Pons (tissue), 1 donor: ENCODE results near the gene KLHL12.

Source experiments
- DNase-seq: peaks from one replicate; pipeline ENCODE4 v3.0.0-alpha.2; 2016; ENCODE audit warnings: low spot score

KLHL12 gene

DNA sequence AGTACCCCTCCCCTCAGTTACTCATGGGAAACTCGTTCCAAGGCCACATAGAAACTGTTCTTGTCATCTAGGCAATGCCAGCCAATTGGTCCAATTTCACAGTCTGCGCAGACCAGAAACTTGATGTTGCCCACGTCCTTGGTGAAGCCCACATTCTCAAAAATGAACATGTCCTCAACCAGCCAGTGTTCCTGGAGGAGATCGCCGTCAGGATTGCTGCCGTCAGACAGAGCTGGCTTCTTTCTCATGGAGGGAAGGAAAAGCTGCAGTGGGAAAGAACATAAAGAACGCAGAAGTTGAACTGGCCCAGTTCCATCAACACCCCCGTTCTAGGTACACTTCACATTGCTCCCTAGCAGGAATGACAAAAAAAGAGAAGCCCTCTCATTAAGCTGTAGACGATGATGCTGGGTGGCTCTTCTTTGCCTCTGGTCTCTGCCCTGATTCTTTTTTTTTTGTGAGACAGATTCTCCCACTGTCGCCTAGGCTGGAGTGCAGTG is 46.0 kb downstream of the KLHL12 start:
- no peak for DNase-seq

DNA sequence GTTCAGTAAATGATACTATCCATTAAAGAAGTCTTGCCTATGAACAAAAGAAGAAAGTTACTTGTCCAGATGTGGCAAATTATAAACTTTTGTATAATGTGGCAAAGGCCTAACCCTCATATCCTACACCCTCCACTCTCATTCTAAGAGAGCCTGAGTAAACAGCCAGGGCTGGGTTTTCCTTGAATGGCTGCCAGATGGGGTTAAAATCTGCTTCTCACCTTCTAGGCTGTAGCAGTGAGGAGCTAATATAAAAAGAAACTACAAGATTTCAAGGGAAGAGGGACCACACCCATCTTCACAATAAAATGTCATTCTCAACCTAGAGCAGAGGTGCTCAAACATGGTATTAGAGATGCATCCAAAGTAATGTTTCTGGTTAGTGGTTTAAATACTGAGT is 47.0 kb downstream of the KLHL12 start:
- no peak for DNase-seq

DNA sequence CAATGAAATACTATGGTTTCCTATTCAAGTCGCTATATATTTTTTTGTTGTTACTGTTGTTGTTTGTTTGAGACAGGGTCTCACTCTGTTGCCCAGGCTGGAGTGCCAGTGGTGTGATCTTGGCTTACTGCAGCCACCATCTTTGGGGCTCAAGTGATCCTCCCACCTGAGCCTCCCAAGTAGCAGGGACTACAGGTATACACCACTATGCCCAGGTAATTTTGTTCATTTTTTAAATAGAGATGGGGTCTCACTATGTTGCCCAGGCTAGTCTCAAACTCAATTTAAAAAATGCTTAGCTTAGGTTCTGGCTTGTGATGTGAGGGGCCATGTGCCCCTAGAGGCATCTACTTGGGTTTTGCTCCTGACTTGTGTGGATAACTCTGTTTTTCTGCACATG is 47.9 kb downstream of the KLHL12 start:
- no peak for DNase-seq

DNA sequence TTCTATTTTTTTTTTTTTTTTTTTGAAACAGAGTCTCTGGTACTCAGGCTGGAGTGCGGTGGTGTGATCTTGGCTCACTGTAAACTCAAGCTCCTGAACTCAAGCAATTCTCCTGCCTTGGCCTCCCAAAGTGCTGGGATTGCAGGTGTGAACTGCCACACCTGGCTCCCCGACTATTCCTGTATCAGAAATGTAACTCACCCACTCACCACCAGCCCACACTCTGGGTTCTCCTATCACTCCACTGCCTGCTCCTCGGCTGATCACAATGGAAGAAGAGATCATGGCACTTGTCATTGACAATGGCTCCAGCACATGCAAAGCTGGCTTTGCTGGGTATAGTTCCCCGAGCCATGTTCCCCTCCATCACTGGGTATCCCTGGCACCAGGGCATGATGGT is 54.0 kb downstream of the KLHL12 start:
- no peak for DNase-seq

DNA sequence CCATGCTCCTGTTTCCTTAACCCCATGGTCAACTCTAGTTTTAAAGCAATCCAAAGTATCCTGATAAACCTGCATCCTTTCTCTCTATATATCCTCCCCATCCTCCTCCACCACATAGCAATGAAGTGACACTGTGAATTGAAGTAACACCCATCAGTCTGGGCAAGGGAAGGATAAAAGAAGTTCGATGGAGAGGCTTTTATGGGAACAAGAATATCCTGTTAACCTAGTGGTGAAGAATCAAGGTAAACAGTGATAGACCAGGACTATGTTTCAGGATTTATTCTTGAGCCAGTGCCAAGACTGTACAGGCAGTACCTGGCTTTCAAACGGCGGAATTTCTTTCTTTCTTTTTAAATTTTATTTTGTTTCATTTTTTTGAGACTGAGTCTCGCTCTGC is 55.7 kb downstream of the KLHL12 start:
- DNase-seq = no peak

DNA sequence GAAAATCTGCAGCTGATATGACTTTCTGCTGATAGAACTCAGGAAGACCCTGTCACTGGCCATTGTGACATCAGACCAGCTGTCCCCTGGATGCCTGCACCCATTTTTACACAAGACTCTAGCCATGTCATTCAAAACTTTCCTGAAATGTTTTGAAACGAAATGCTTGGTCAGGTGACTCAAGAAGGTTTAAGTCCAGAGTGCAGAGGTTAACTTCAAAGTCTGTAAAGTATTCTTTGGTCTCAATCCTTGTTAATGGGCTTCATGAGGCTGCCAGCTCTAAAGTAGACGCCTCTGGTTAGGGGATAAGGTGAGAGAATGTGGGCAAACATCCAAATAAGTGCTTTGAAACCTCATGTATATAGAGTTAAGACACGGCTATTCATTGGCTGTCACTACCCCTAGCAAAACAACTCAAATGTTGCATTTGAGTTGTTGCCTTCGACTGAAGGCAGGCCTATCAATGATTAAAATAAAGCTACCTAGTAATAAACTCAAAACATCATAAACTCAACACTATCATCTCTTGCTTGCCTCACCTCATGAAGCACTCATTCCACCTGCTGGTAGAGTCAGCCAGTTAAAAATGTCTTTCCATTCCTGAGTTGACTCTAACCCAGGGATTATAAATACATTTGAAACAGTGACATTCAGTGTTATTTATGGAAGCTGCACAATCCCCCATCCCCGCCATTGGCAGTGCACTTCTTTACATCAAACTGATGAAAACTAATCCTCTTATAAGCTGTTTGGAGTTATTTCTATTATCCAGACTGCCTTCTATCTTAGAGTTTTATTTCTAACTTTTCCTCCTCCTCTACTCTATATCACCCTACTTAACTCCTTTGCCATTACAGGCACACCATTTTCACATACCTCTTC is 64.1 kb downstream of the KLHL12 start:
- no peak for DNase-seq

DNA sequence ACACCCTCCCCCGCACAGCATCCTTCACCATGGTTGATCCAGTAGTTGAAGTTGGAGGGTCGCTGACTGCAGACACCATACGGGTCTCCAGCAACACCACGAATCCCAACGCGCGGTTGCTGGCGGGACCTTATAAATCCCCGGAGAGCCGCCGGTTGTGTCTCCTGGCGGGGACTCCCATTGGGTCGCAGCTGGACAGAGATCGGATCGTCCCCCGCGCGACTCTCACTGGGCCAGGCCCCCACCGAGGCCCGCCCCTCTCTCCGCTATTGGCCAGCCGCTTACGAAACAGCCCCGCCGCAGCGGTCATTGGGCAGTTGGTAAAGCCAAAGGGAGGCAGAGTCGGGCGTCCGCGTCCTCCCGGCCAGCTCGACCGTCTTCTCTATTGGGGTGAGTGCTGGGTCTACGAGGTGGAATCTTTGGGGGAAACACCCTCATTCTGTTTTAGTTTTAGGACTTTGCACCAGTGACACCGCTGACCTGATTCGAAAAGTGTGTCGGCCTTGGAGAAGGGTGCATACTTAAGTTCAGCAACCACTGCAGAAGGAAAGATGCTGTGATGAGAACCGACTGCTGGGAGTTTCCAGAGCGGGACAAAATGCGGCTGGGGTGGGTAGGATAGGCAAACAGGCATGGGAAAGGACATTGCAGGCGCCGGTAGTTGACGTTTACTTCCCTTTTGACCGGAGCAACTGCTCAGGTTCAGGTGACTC is 65.5 kb downstream of the KLHL12 start:
- peak; percentile 93 for DNase-seq

DNA sequence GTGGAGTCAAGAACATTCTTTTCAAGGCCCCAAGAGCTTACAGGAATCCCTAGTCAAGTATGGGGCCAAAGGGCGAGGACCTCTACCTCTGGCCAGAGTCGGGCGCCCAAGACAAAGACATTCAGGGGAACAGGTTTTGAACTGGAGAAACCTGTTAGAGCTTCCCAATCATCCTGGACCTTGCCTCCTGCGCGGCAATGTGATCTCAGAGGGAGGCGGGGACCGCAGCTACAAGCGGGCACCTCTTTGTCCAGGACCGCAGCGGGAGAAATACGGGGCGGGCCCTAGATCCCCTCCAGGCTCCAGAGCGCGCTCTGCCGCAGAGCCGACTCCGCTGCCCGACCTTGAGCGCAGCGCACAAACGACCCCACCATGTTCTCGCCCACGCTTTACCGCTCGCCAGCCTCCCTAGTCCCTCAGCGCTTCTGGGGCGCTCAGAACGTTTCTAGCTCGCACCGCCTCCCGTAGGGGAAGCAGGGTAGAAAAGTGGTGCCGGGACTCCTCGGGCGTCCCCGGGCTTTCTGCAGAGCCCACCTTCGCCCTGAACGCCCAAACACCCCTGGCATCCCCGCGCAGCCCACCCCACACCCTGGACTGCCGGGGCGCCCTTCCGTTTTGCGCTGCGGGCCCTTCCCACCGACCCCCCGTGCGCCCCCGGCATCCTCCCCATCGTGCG is 66.2 kb downstream of the KLHL12 start:
- DNase-seq = no peak

DNA sequence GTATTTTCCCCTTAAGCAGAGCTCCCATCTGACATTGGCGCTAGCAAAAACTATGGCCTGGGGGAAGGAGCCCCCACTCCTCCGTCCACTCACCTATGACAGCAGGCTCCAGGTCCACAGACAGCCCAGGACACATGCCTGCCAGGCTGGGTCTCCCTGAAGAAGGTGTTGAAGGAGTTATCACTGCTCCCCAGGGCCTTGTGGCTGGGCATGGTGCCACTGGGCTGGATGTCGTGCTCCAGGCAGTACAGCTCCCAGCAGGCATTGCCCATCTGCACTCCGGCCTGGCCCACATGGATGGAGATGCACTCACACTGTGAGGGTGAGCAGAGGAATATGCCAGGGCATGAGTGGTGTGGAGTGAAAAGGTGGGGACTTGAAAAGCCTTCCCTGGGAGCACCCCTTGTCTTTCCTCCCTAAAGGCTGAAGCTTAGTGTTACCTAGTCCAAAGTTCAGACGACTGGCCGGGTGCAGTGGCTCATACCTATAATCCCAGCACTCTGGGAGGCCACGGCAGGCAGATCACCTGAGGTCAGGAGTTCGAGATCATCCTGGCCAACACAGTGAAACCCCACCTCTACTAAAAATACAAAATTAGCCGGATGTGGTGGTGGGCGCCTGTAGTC is 68.1 kb downstream of the KLHL12 start:
- no peak for DNase-seq

DNA sequence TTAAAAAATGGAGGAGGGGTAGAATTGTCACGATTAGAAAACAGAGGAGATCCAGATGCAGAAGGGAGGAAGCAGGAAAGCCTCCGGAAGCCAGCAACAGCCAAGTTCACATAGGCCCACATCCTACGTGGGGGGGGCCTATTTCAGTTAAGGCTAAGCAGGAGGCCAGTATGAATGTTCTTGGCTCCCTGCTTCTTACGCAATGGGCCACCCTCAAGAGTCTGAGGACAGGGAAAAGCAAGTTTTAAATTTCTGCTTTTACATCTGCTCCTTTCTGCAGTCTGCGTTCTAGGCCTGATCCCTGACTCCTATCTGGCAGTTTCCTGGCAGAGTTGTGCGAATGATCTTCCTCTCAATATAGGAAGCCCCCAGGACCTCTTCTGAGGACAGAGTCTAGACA is 68.7 kb downstream of the KLHL12 start:
- no peak for DNase-seq

DNA sequence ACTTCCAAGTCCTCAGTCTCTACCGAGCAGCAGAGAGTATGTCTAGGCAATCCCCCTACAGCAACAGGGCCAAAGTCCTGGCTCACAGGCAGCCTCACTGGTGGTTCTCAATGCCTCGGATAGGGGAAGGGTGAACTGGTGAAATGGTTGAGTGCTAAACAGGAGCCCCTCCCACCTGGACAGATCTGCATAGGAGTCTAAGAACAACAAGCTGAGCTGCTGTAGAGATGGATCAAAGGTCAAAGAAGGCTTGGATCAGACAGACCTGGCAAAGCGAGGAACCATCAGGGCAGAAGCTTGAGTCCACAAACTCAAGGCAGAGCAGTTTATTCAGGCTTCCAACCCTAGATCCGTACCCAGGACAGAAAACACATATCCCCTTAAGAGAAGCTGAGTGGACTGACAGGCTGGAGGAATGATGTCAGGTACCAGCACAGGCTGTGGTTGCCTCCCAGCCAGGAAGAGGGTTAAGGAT is 69.9 kb downstream of the KLHL12 start:
- no peak for DNase-seq

DNA sequence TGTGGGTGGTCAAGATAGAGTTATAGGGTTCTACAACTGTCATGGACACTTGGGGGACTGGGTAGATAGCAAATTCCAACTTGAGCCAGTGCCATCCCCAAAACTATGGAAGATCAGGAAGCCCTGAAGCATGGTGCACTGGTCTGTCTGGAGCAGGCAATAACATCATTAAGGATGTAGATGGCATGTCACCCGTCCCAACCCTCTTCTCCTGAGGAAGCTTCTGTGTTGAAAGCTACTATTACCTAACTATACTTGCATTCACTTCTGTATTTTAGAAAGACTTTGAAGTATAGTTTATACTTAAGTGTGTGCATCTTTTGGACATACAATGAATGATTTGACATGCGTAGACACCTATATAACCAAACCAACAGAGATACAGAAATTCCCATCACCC is 71.0 kb downstream of the KLHL12 start:
- DNase-seq = no peak

DNA sequence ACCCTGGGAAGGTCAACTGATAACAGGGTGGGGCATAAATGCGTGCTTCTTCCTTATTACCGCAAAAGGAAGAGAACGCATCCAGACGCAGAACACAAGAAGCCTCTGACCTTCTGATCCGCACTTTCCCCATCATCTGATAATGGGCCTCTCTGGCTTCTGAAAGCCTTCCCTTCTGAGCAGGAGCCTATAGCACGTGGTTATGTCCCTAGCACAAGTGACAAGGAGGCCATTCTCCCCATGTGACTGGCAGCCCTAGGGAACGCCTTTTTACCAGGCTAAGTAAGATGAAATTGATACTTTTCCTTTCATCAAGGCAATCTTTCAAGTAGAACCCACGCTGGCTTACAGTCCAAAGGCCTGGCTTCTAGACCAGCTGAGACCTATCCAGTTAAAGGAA is 72.2 kb downstream of the KLHL12 start:
- no peak for DNase-seq

DNA sequence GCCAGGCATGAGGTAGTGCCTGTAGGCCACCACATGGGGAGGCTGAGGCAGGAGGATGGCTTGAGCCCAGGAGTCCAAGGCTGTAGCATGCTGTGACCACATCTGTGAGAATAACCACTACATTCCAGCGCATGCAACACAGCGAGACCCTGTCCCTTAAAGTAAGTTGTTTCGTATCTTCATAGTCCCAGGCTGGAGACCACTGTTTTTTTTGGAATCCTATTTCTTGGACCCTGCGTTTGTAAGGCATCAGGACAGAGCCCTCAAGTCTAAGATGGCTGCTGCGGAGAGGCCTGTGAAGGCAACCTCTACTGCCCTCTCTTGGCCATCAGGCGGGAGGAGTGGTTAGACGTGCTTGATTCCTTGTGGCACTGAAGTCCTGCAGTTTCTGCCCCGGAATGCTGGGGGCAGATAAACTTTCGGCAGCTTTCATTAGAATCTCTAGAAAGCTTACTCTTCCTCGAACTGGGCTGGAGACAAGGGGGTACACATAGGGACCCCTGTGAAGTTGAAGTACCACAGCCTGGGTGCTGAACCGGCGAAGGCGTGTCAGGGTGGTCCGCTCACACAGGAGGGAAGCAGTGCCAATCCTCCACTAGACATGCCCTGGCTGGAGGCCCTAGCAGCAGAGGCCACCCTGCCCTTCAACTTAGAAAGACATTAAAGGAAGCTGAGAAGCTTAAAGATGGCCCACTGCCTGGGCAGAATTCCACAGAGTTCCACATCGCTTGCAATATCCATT is 74.7 kb downstream of the KLHL12 start:
- DNase-seq = no peak

DNA sequence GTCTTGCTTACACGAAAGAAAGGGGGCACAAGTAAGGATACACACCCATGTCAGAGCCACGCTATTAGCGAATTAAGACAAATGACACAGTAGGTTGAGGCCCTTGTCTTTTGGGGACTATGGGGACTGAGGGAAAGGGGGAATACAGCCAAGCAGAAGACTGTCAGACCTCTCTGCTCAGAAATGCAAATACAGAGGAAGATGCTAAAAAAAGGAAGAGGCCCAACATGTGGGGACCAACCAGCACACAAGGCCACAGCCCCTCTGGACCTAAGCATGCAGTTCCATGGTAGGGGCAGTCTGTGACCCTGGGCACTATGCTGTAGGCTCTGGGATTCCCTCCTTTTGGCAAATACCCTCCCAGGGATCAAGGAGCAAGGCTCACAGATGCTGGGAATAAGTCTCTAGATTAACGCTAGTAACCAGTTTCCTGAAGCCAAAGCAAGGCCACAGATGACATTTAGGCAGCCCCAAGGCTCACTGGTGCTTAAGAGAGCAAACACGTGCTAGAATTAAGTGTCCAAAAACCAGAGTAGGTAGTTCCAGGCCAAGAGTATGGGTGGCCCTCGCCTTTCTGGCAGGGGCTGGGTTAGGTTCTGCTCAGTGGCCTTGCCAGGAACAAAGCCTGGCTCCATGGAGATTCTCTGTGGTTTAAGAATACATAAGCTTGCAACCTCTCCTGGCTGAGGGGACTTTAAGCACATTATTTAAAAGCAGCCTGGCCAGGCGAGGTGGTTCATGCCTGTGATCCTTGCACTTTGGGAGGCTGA is 76.3 kb downstream of the KLHL12 start:
- DNase-seq = no peak

DNA sequence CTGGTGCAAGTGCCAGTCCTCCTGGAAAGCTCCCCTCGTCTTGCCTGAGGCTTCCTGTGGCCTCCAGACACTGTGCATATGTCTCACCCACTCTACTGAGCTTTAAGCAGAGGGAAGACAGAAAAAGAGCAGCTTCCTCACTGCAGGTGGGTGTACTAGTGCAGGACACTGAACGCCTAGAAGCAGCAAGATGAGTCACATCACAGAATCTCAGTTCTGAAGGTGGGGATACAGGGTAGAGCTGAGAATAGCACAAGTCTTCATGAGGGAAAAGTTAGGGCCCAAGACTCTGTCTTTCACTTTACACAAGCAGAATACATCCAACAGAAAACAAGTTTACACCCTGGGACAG is 78.9 kb downstream of the KLHL12 start:
- peak; percentile 22 for DNase-seq

DNA sequence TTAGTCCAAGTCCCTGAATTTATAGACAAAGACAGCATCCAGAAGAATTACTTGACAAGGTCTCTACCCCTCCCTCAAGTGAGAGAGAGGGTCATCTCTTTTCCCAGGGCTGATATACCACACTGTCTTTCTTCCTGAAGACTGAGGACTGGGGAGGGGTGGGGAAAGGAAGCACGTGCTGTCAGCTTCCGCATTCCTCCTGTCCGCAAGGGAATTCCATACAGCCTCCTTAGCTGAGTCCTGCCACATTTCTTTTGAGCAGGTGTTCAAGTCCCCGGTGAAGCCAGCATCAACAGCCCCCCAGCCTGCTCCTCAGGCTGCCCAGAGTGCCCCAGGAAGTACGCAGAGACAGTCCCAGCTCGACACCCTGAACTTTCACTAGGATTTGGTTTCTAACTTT is 82.1 kb downstream of the KLHL12 start:
- DNase-seq = no peak

DNA sequence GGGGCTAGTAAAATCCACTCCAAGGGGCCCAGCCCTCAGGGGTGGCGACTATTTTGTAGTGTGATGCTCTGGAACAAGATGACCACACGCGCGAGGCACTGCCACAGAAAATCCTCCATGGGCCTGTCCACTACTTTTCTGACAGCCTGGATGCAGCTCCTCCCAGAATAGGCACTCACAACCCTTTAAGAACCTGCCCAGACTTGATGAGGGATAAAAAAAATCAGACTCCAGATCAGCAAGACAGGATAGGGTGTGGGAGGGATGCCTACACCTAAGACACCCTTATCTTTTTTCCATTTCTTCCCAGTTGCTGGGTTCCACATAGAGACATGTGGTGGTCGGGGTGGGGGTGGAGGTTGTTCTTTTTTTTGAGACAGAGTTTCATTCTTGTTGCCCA is 82.8 kb downstream of the KLHL12 start:
- DNase-seq = no peak

DNA sequence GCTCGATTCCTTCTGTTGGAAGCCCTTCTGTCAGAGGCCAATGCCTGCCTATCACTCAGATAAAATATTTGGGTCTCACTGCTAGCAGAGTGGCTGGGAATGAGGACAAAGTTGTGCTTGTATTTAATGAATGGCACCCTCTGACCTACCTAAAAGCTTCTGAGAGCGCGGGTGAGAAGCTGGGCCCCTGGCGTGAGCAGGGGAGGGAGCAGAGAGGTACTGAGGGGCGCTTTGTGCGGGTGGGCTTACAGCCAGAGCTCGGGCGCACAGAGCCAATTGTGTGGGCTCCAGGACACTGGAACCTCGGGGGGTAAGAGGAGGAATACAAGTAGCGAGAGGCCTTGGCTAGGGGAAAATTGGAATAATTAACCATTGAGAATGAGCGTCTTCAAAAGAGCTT is 84.0 kb downstream of the KLHL12 start:
- DNase-seq = no peak
